ENCODE data around the gene SYT9. TPM values are rescaled to one million over a fixed set of nuclear protein-coding genes. Genes with fewer than 3 reads are reported as not detected.
A peak's percentile ranks its signal among the peaks of the same experiment; 100 is the strongest.

The SYT9 gene
- total RNA-seq, 1 donor from 2014 or later: not detected

DNA sequence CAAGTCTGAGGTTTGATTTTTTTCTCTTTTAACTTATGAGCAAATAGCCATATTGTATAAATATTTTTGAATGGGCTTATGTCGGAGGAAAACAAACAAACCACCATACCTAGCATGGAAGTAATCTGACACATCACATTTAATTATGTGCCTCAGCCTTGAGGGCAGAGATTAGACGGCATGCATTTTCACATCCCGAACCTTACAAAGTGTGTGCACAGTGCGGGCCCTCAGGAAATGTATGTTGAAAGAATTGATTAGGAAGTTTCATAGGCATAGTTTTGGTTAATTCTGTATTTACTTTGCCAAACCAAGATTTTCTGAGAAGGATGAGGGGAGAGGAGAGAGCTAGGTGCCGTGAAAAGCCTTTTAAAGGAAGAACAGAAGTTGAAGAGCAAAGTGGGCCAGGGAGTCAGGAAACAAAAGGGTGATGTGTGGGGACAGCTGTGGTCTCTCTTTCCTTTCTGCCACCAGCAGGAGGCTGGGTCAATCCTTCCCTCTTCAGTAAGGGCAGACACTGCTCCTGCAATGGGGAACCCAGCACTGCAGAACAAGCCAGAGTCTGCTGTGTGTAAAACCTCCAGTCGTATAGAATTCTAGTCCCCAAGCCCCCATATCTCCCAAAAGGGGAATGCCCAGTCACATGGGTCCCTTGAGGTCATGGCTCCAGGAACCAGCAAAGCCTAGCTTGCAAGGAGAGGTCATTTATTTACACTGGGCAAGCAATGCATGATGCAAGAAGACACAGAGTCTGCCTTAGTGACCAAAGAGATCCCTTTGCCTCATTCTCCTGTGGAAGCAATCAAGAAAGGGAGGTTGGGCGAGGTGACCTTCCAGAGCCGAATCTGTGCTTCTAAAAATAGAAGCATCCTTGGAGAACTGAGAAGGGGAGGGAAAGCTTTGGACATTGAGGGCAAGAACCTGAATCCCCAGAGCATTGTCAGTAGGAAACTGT is 162.5 kb downstream of the SYT9 start:
- DNase-seq: no peak
- Mint-ChIP-seq H3K9me3 (peaks cover 3% of the 10 kb centered on the region), H3K36me3 (ENCODE audit: low read depth) (no peaks in the 10 kb centered on the region), H3K4me3 (no peak overlapping the region), H3K4me1 (no peaks in the 10 kb centered on the region), H3K27me3 (peaks cover 9% of the 10 kb centered on the region), H3K27ac (no peak overlapping the region)
- intact Hi-C loops (cut with micrococcal nuclease): no loop called here

DNA sequence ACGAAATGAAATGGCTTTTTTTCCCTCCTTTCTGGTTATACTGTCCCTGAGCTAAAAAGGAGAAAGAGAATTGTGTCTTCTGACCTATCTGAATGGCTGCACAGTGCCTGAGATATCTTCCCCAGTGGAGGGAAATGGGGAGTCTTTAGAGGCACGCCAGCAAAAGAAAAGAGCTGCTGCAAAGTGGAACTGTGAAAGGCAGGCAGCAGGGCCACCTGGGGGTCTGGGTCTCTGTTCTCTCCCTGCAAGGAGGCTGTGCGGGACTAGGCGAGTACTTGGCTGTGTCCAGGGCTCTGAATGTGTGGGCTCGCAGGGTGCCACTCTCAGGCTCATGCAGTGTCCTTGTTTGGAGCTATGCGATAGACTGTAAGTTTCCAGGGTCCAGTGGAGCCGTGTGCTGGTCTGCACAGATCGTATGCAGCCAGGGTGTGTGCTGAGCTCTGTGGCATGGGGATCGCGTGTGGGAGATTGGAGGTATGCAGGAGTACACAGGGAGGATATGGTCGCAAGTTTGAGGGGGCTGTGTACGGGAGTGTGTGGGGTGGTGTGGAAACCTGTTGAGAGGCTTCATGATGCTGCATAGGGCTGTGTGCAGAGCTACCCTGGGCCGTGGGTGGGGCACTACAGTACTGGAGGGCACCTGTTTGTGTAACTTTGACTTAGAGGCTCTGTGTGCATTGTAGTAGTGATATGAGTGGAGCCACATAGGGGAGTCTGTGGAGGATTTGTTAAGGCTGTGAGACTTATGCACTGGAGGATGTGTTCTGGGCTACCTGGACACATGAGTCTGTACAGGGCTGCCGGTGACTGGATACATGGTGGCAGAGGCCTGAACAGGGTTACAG is 163.5 kb downstream of the SYT9 start:
- no peaks in the 10 kb centered on the region for H3K4me1 Mint-ChIP-seq
- H3K4me3 Mint-ChIP-seq: no peak overlapping the region
- peaks cover 3% of the 10 kb centered on the region for H3K27me3 Mint-ChIP-seq
- H3K27ac Mint-ChIP-seq: no peak overlapping the region
- DNase-seq: no peak
- intact Hi-C loops (cut with micrococcal nuclease): no loop called here
- peaks cover 3% of the 10 kb centered on the region for H3K9me3 Mint-ChIP-seq
- no peaks in the 10 kb centered on the region for H3K36me3 Mint-ChIP-seq (ENCODE audit: low read depth)

- no peak overlapping the region for H3K4me3 Mint-ChIP-seq
- H3K27me3 Mint-ChIP-seq: no peaks in the 10 kb centered on the region
- H3K36me3 Mint-ChIP-seq (ENCODE audit: low read depth): no peaks in the 10 kb centered on the region
- no peaks in the 10 kb centered on the region for H3K4me1 Mint-ChIP-seq
- peaks cover 3% of the 10 kb centered on the region for H3K9me3 Mint-ChIP-seq
- intact Hi-C loops (cut with micrococcal nuclease): no loop called here
- no peak overlapping the region for H3K27ac Mint-ChIP-seq
- DNase-seq: no peak
Measured at GRCh38 chr11:7416080-7416479, 164.4 kb downstream of the SYT9 start.

DNA sequence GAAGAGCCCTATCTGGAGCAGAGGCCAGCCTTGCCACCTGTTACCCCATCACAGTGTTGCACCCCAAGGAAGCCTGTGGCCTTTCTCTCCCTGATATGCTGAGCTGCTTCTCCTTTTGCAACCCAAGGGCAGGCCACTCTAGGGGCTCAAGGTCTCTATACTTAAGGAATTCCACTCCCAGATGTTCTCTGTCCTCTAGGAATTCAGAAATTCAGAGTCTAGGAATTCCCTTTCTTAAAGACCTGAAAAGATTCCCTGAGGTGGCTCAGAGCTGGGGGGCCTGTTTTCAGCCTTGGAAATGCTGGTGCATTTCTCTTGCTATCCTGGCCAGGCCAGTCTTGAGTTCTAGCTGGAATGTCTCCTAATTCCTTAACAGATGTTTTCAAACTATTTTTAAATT is 165.6 kb downstream of the SYT9 start:
- Mint-ChIP-seq H3K36me3 (ENCODE audit: low read depth) (no peaks in the 10 kb centered on the region), H3K27ac (no peak overlapping the region), H3K9me3 (no peaks in the 10 kb centered on the region), H3K27me3 (no peaks in the 10 kb centered on the region), H3K4me3 (no peak overlapping the region), H3K4me1 (no peaks in the 10 kb centered on the region)
- DNase-seq: no peak
- intact Hi-C loops (cut with micrococcal nuclease): no loop called here

GRCh38 chr11:7418061-7418460 is 166.4 kb downstream of the SYT9 start:
- H3K27me3 Mint-ChIP-seq: no peaks in the 10 kb centered on the region
- H3K4me3 Mint-ChIP-seq: no peak overlapping the region
- H3K27ac Mint-ChIP-seq: no peak overlapping the region
- H3K9me3 Mint-ChIP-seq: no peaks in the 10 kb centered on the region
- intact Hi-C loops (cut with micrococcal nuclease): no loop called here
- H3K4me1 Mint-ChIP-seq: peaks cover 5% of the 10 kb centered on the region
- H3K36me3 Mint-ChIP-seq (ENCODE audit: low read depth): no peaks in the 10 kb centered on the region
- DNase-seq: peak; percentile 43

DNA sequence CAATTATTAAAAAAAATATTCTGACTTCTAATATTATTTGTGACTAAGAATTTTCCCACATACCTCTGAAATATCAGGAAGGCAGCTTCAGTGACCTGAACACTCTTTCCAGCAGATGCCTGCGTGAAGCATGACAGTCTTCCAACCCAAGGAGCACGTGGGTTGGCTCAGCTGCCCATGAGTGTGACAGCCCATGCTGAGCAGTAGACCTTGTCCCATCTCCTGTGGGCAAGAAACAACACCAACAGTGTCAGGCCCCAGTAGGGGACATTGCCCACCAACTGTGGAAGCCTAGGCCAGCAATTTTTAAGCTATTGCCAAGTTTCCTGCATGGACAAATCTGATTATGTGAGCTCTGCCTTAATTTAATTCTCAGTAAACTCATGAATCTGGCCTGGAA is 167.2 kb downstream of the SYT9 start:
- H3K27ac Mint-ChIP-seq: no peak overlapping the region
- no peaks in the 10 kb centered on the region for H3K36me3 Mint-ChIP-seq (ENCODE audit: low read depth)
- H3K4me3 Mint-ChIP-seq: no peak overlapping the region
- no peaks in the 10 kb centered on the region for H3K9me3 Mint-ChIP-seq
- no peak for DNase-seq
- H3K4me1 Mint-ChIP-seq: peaks cover 8% of the 10 kb centered on the region
- intact Hi-C loops (cut with micrococcal nuclease): no loop called here
- H3K27me3 Mint-ChIP-seq: no peaks in the 10 kb centered on the region

GRCh38 chr11:7421136-7421535 is 169.4 kb downstream of the SYT9 start:
- Mint-ChIP-seq H3K4me3 (no peak overlapping the region), H3K9me3 (no peaks in the 10 kb centered on the region), H3K4me1 (peaks cover 8% of the 10 kb centered on the region), H3K27me3 (no peaks in the 10 kb centered on the region), H3K36me3 (ENCODE audit: low read depth) (no peaks in the 10 kb centered on the region), H3K27ac (no peak overlapping the region)
- peak; percentile 44 for DNase-seq
- intact Hi-C loops (cut with micrococcal nuclease): no loop called here

DNA sequence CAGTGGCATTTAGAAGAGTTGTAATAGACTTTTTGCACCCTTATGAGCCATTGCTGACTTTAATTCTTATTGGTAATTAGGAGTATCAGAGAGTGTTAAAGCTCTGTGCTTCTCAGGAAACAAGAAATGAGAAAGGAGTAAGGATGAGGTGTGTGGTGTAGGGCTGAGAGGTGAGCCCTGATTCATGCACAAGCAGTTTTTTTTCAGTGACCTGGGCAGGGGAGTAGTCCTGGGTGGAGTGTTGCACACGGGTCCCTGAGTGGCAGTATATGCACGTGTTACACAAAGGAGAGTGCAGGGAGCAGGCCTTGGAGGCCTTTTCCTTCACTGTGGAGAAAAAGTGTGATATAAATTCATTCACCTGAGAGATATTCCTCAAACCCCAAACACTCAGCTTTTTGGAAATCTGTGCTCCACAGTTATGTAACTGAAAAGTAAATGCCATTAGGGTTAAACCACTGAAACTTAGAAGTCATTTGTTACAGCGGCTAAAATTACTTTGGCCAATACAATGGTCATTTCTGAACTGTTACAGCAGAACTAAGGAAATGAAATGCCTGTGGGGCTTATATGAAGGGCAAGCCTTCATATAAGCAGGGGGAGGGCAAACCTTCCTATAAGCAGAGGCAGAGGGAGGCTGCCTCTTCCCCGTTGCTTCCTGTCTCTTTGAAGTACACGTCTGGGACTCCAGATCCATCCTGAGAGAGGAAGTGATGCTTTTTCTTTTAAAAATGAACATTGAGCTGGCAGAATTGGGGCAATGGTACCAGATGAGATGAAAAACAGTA is 171.0 kb downstream of the SYT9 start:
- Mint-ChIP-seq H3K4me3 (no peak overlapping the region), H3K36me3 (ENCODE audit: low read depth) (no peaks in the 10 kb centered on the region), H3K4me1 (peaks cover 8% of the 10 kb centered on the region), H3K27me3 (peaks cover 1% of the 10 kb centered on the region), H3K9me3 (no peaks in the 10 kb centered on the region), H3K27ac (no peak overlapping the region)
- DNase-seq: peak; percentile 52
- intact Hi-C loops (cut with micrococcal nuclease): no loop called here

GRCh38 chr11:7423946-7424345 is 172.2 kb downstream of the SYT9 start:
- Mint-ChIP-seq H3K4me3 (no peak overlapping the region), H3K27me3 (peaks cover 1% of the 10 kb centered on the region), H3K27ac (no peak overlapping the region), H3K9me3 (no peaks in the 10 kb centered on the region), H3K36me3 (ENCODE audit: low read depth) (no peaks in the 10 kb centered on the region), H3K4me1 (peaks cover 8% of the 10 kb centered on the region)
- intact Hi-C loops (cut with micrococcal nuclease): no loop called here
- DNase-seq: no peak

- DNase-seq: no peak
- H3K9me3 Mint-ChIP-seq: no peaks in the 10 kb centered on the region
- H3K36me3 Mint-ChIP-seq (ENCODE audit: low read depth): no peaks in the 10 kb centered on the region
Measured at GRCh38 chr11:7427733-7428132, 176.0 kb downstream of the SYT9 start.

GRCh38 chr11:7428196-7428595 is 176.5 kb downstream of the SYT9 start:
- intact Hi-C loops (cut with micrococcal nuclease): no loop called here
- Mint-ChIP-seq H3K27ac (no peak overlapping the region), H3K4me1 (peaks cover 1% of the 10 kb centered on the region), H3K9me3 (no peaks in the 10 kb centered on the region), H3K27me3 (peaks cover 1% of the 10 kb centered on the region), H3K4me3 (no peak overlapping the region), H3K36me3 (ENCODE audit: low read depth) (no peaks in the 10 kb centered on the region)
- no peak for DNase-seq

More at GRCh38 chr11:7427733-7428132, 176.0 kb downstream of the SYT9 start:
- Mint-ChIP-seq H3K27ac (no peak overlapping the region), H3K27me3 (peaks cover 1% of the 10 kb centered on the region), H3K4me3 (no peak overlapping the region), H3K4me1 (peaks cover 5% of the 10 kb centered on the region)
- intact Hi-C loops (cut with micrococcal nuclease): no loop called here

DNA sequence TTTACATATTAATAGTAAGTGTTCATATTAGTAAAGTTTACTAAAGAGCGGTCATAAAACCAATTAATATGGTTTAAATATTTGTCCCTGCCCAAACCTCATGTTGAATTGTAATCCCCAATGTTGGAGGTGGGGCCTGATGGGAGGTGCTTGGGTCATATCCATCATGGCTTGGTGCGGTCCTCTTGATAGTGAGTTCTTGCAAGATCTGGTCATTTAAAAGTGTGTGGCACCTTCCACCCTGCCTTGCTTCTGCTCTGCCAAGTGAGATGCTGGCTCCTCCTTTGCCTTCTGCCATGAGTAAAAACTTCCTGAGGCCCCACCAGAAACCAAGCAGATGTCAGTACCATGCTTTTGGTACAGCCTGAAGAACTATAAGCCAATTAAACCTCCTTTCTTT is 178.8 kb downstream of the SYT9 start:
- peaks cover 1% of the 10 kb centered on the region for H3K27me3 Mint-ChIP-seq
- H3K36me3 Mint-ChIP-seq (ENCODE audit: low read depth): no peaks in the 10 kb centered on the region

GRCh38 chr11:7435176-7435575 is 183.5 kb downstream of the SYT9 start:
- no peak overlapping the region for H3K4me3 Mint-ChIP-seq
- no peak for DNase-seq
- H3K36me3 Mint-ChIP-seq (ENCODE audit: low read depth): no peaks in the 10 kb centered on the region
- no peak overlapping the region for H3K27ac Mint-ChIP-seq
- H3K4me1 Mint-ChIP-seq: peaks cover 10% of the 10 kb centered on the region
- H3K27me3 Mint-ChIP-seq: no peaks in the 10 kb centered on the region
- intact Hi-C loops (cut with micrococcal nuclease): no loop called here
- no peaks in the 10 kb centered on the region for H3K9me3 Mint-ChIP-seq

More for the DNA sequence above, 178.8 kb downstream of the SYT9 start:
- Mint-ChIP-seq H3K9me3 (no peaks in the 10 kb centered on the region), H3K4me3 (no peak overlapping the region), H3K4me1 (no peaks in the 10 kb centered on the region), H3K27ac (no peak overlapping the region)
- no peak for DNase-seq
- intact Hi-C loops (cut with micrococcal nuclease): no loop called here

All from activated CD4-positive, alpha-beta T cell treated with anti-CD3 and anti-CD28 coated beads, Interleukin-2, amount 10 ng/mL, durations not matched to agents 24 days and 14 days (primary cell).